GM10266 (cell line): ENCODE measurements around the gene OR6S1.
"Not testable (repeated sequence)": the region's sequence is repeated elsewhere in the genome, so short reads cannot be mapped to it uniquely, and the experiment has no call there.

Source experiments
- DNase-seq: peaks from one replicate; pipeline ENCODE4 v3.0.0; 2012; ENCODE audit errors: extremely low spot score
- TF ChIP-seq, protein P1 (sequence below): IDR thresholded peaks from 2 replicates; pipeline ENCODE4 v1.5.1; 2012; ENCODE audit warnings: mild to moderate bottlenecking, low read depth; ENCODE audit not compliant: control insufficient read depth, insufficient read depth; ENCODE audit errors: missing control alignments

OR6S1 gene

GRCh38 chr14:20620798-20621478 lies 20.6 kb downstream of the OR6S1 start:
- TF ChIP-seq, protein P1, sequence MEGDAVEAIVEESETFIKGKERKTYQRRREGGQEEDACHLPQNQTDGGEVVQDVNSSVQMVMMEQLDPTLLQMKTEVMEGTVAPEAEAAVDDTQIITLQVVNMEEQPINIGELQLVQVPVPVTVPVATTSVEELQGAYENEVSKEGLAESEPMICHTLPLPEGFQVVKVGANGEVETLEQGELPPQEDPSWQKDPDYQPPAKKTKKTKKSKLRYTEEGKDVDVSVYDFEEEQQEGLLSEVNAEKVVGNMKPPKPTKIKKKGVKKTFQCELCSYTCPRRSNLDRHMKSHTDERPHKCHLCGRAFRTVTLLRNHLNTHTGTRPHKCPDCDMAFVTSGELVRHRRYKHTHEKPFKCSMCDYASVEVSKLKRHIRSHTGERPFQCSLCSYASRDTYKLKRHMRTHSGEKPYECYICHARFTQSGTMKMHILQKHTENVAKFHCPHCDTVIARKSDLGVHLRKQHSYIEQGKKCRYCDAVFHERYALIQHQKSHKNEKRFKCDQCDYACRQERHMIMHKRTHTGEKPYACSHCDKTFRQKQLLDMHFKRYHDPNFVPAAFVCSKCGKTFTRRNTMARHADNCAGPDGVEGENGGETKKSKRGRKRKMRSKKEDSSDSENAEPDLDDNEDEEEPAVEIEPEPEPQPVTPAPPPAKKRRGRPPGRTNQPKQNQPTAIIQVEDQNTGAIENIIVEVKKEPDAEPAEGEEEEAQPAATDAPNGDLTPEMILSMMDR: no peak
- DNase-seq: no peak

DNA sequence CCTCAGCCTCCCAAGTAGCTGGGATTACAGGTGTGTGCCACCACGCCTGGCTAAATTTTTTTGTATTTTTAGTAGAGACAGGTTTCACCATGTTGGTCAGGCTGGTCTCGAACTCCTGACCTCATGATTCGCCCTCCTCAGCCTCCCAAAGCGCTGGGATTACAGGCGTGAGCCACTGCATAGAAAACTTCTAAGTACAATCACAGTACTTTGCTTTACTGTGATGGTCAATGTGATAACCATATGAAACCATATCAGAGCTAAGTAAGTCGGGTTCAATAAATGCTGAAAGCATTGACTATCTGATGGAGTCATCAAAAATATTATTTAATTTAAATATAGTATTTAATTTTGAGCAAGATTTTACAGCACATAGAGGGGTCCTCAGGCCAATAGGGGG lies 21.8 kb downstream of the OR6S1 start:
- not testable (repeated sequence) for DNase-seq

GRCh38 chr14:20618271-20618749 lies 23.2 kb downstream of the OR6S1 start:
- TF ChIP-seq, protein P1: no peak
- DNase-seq: no peak

DNA sequence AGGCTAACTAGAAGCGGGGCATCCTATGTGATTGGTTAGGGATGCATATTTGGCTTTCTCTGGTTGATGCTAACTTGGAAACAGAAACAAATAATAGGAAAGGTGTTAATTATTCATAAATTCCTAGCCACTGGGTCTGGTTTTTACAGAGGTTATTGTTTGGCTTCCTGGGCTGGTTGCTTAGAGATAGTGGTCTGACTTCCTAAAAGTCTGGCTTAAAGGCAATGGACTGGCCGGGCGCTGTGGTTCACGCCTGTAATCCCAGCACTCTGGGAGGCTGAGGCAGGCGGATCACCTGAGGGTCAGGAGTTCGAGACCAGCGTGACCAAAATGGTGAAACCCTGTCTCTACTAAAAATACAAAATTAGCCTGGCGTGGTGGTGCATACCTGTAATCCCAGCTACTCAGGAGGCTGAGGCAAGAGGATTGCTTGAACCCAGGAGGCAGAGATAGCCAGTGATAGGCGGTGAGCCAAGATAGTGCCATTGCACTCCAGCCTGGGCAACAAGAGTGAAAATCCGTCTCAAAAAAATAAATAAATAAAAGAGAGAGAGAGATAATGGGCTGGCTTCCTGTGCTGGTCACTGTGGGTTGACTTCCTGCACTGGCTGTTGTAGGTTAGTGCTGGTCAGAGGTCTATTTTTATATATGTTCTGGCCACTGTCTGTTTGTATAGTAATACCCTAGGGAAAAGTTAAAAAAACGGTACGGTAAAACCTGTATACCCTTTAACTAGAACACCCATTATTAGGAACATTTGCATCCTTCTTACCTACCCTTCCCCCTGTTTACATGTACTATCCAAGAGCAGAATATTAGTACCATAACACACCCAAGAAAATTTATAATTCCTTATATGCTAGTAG lies 24.1 kb downstream of the OR6S1 start:
- TF ChIP-seq, protein P1: no peak
- no peak for DNase-seq

DNA sequence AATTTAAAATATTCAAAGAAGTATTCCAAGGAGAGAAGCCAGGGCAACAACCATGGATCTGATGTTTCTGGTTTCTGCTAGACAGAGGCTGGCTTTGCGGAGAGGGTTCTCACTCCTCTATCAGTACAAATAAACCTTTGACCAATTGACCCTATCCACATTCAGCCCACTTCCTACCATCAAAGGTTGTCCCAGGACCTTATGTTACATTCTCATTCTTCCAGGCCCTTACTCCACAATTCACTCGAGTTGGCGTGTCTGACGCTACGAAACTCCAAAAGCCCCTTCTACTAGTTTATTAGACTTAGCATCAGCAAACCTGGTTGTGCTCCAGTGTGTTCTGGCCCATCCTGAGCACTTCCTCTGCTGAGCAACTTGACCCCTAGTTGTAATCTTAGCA lies 25.5 kb downstream of the OR6S1 start:
- DNase-seq: no peak
- TF ChIP-seq, protein P1: no peak

DNA sequence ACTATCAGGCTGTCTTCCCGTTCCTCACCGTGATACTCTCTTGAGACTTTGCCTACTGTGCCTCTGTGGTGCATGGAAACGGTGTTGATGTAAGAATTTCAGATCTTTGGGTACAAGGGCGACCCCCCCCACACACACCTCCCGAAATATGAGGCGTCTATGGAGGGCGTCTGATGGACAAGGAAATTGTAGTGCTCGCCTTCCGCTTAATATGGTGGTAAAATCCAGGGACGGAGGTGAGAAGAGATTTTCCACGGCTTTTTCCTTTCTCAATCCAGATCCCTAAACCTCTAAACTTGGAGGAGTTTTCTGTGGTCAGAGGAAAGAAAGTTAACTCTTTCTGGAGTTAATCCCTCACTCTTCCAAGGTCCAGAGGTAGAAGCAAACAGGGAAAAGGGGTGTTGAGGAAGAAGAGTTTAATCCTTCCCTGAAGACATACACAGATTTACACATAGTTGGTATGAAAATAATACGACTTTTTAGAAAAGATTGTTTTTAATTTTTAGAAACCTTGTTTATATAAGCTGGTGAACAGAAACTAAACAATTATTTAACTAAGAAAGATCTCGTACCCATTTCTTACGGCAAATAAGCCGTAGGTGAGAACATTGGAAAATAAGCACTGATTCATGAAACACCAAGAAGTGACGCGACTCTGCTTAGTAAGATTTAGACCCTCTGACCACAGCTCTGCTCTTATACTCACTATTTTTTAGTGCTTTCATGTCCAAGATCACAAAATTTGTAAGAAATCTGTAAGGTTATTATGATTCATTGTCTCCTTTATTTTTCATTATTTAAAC lies 27.3 kb downstream of the OR6S1 start:
- DNase-seq: no peak
- TF ChIP-seq, protein P1: no peak
